Amniotic stem cell (primary cell): ENCODE data around the gene SETD4.

Experiments used
- DNase-seq: peaks from one replicate; lab custom pipeline; 2025; lab: John Stamatoyannopoulos, UW

Gene SETD4

DNA sequence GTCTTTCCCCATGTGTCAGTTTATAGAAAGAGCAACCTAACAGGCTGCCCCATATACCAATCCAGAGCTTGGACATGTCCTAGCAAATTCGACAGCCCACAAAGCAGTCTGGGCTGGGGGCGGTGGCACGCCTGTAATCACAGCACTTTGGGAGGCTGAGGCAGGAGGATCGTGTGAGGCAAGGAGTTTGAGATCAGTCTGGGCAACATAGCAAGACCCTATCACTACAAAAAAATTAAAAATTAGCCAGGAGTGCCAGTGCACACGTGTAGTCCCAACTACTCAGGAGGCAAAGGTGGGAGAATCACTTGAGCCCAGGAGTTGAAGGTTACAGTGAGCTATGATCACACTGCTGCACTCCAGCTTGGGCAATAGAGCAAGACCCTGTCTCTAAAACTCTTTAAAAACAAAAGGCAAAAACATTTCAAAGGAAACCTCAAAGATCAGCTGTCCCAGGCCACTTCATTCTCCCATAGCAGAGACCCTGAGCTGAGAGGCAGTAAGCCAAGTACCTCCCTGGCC, 54.4 kb downstream of the SETD4 start:
- DNase-seq: no peak

DNA sequence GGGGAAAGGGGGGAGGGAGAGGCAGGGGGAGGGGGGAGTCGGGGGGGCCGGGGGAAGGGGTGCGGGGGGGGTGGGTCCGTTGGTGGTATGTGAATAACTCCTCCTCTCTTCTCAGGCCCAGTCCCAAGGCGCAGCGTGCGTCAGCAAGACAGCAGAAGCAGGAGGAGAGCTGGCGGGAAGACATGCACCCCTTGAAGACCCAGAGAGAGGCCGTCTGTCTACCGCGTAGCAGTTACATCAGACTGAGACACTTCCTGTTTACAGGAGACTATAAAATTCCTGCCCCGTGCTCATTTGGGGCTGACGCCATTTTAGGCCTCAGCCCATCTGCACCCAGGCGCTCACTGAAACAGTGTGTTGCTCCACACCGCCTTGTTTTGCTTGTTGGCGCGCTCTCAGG, 55.3 kb downstream of the SETD4 start:
- no peak for DNase-seq

- no peak for DNase-seq
Observed at GRCh38 chr21:36004441-36004840, 55.9 kb downstream of the SETD4 start.

DNA sequence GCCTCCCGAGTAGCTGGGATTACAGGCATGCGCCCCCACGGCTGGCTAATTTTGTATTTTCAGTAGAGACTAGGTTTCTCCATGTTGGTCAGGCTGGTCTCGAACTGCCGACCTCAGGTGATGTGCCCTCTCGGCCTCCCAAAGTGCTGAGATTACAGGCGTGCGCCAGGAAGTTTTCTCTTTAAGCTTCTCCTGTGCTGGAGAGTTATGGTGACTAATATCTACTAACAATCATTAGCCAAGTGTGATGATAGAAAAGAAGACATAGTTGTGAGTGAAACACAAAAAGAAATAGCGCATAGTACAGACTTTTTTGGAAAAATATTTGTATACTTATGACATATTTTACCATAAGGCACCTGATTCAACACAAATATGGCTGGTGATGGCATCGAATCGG, 56.5 kb downstream of the SETD4 start:
- no peak for DNase-seq

GRCh38 chr21:35996217-35996616, 64.1 kb downstream of the SETD4 start:
- DNase-seq: no peak

DNA sequence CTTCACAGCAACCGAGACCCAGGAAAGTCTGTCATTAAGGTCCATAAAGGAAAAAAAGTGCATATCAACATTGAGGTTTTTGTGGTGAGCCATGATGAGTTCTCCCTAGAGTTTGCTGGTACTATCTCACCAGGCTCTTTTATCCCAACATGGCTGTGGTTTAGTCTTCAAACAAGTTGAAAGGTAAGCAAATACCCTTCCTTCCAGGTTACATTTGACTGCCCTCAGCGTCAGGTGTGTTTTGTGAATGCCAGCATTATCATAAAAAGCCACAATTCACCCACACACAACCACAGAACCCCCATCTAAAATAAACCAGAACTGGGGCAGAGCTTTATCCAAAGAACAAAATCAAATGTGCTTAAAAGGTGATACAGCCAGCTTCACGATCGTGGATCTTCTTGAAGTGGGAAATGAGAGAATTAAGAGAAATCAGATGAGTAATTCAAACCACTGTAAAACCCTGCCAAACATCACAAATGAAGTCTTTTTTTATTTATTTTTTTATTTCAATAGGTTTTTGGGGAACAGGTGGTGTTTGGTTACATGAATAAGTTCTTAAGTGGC, 64.7 kb downstream of the SETD4 start:
- no peak for DNase-seq

- DNase-seq: no peak
Observed at GRCh38 chr21:35994613-35995012, 65.7 kb downstream of the SETD4 start.

DNA sequence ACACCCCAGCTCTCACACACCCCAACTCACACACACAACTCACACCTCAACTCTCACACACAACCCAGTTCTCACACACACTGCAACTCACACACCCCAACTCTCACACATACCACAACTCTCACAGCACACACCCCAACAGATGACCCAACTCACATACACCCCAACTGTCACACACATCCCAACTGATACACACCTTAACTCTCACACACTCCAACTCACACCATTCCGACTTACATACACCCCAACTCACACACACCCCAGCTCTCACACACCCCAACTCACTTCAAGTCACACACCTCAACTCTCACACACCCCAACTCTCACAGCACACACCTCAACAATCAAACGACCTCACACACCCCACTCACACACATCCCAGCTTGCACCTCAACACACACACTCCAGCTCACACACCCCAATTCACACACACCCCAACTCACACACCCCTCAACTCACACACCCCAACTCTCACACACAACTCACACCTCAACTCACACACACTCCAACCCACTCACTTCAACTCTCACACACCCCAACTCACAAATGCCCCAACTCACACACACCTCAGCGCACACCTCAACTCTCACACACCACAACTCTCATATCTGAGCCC, 66.3 kb downstream of the SETD4 start:
- no peak for DNase-seq

- no peak for DNase-seq
Observed at GRCh38 chr21:35991131-35991530, 69.2 kb downstream of the SETD4 start.

DNA sequence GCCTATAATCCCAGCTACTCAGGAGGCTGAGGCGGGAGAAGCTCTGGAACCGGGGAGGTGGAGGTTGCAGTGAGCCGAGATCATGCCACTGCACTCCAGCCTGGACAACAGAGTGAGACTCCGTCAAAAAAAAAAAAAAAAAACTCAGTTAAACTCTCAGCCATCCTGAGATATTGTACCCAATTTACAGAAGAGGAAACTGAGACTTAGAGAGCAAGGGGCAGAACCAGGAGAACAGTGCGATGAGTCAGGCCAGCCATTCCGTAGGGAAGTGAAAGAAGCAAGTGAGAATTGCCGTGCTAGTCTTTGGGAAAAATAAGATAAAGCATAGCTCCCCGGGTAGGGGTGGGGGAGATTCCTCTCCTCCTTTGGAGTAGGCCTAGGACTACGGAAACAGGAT, 69.7 kb downstream of the SETD4 start:
- DNase-seq: no peak

DNA sequence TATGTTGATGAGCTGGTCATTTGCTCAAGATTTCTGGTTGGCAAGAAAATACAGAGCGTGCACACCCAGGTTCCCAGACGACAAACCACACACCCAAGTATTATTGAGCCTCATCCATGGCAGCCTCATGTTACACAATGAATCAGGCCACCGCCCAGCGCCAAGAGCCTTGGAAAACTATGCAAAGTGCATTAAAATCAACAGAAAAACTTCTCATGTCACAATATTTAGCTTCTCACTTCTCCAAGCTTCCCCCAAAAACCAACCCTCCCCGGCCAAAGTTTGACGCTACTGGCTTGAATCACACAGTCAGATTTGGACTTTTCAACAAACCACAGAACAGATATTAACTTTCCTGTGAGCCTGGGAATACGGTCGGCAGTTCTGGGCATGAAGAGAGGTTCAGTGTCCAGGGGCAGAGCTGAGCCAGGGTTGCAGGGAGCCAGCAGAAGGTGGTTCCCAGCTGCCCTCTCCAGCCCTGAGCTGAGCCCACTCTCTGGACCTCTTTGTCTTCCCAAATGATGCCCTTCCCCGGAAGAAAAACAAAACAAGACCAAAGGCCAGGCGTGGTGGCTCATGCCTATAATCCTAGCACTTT, 71.1 kb downstream of the SETD4 start:
- no peak for DNase-seq

GRCh38 chr21:35988416-35989137, 71.7 kb downstream of the SETD4 start:
- DNase-seq: no peak

DNA sequence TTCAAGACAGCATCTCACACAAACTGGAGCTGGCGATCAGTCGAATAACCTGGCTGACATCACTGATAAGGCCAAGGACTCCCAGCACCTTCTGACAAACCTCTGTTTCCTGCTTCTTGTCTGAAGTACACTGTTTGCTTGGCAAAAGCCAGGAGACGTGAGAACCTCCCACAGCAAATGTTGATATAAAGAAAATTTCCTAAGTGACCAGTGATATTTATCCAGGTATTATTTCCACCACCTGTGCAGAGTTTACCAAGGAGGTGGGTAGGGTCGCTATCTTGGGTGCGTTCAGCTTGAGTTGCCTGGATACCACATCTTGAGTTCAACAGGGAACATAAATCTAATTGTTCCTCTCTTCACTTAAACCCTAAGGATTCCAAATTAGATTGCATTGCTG, 72.9 kb downstream of the SETD4 start:
- DNase-seq: no peak

DNA sequence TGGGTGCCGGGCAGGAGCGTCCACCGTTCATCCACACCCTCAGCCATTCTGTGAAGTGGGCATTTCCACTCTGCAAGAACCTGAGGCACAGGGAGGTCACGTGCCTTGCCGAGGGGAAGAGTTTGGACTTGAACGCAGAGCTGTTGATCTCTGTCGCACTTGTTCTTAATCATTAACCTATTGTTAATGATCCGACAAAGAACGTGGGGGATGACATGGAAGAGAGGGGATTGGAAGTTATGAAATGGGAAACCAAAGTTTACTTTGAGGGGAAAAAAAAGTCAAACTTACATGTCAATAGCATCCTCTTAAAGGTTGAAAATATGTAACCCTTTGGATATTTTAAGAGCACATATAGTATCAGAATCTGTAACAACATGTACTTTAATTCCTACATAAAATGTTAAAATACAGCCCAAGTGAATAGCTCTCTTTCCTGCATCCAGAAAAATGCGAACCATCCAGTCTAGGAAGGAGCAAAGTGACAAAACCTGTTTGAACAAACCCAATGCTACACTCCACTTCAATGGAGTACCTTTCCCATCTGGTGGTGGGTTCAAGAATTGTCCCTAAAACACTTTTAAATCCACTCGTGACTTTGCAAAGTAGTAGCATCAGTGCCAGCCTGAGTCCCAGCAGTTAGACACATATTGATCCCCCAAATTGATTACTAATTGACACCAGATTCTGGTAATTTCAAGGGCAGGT, 75.5 kb downstream of the SETD4 start:
- DNase-seq: no peak
